H9 (cell line): ENCODE measurements around the gene ZBTB17. TPM values are rescaled to one million over a fixed set of nuclear protein-coding genes. Genes with fewer than 3 reads are reported as not detected.

Source experiments
- DNase-seq: peaks from one replicate; pipeline ENCODE4 v3.0.0-alpha.2; 2017
- H2AFZ ChIP-seq: one replicate; pipeline ENCODE4 v1.6.1; 2013; ENCODE audit warnings: mild to moderate bottlenecking, low read length, control low read depth, moderate library complexity
- H2AK5ac ChIP-seq: 2 replicates; pipeline ENCODE4 v1.6.1; 2013; ENCODE audit warnings: low read length, control low read depth, mixed read lengths; ENCODE audit not compliant: insufficient read length
- H2BK120ac ChIP-seq: one replicate; pipeline ENCODE4 v1.6.1; 2013; ENCODE audit warnings: low read depth, mild to moderate bottlenecking, low read length, control low read depth, inconsistent platforms; ENCODE audit not compliant: poor library complexity, severe bottlenecking
- H2BK12ac ChIP-seq: 2 replicates; pipeline ENCODE4 v1.6.1; 2013; ENCODE audit warnings: low read length, control low read depth, mixed read lengths, low read depth; ENCODE audit not compliant: insufficient read length
- H2BK15ac ChIP-seq: 2 replicates; pipeline ENCODE4 v1.6.1; 2013; ENCODE audit warnings: low read depth, low read length, control low read depth
- H2BK20ac ChIP-seq: one replicate; pipeline ENCODE4 v1.6.1; 2013; ENCODE audit warnings: low read depth, mild to moderate bottlenecking, low read length, control low read depth, inconsistent platforms; ENCODE audit not compliant: poor library complexity, severe bottlenecking
- H2BK5ac ChIP-seq: 2 replicates; pipeline ENCODE4 v1.6.1; 2013; ENCODE audit warnings: low read length, control low read depth, mixed read lengths; ENCODE audit not compliant: insufficient read length
- H3K14ac ChIP-seq: 2 replicates; pipeline ENCODE4 v1.6.1; 2013; ENCODE audit warnings: low read length, control low read depth; ENCODE audit not compliant: insufficient read depth
- H3K18ac ChIP-seq: 2 replicates; pipeline ENCODE4 v1.6.1; 2013; ENCODE audit warnings: low read depth, mild to moderate bottlenecking, mixed read lengths, low read length, control low read depth; ENCODE audit not compliant: insufficient read length
- H3K23ac ChIP-seq: 2 replicates; pipeline ENCODE4 v1.6.1; 2013; ENCODE audit warnings: low read length, control low read depth, mixed read lengths, low read depth; ENCODE audit not compliant: insufficient read length
- H3K23me2 ChIP-seq: 2 replicates; pipeline ENCODE4 v1.6.1; 2013; ENCODE audit warnings: low read depth, mild to moderate bottlenecking, mixed read lengths, low read length, control low read depth; ENCODE audit not compliant: insufficient read length, poor library complexity, severe bottlenecking
- H3K27ac ChIP-seq: 2 replicates; pipeline ENCODE4 v1.5.1; 2013; ENCODE audit warnings: low read length, control low read depth, mixed read lengths, low read depth; ENCODE audit not compliant: insufficient read length
- H3K27me3 ChIP-seq: 2 replicates; pipeline ENCODE4 v1.6.1; 2013; ENCODE audit warnings: low read length, control low read depth, inconsistent platforms; ENCODE audit not compliant: insufficient read depth
- H3K4ac ChIP-seq: 2 replicates; pipeline ENCODE4 v1.6.1; 2013; ENCODE audit warnings: low read depth, mild to moderate bottlenecking, control low read depth, inconsistent platforms, low read length, moderate library complexity
- H3K4me1 ChIP-seq: 2 replicates; pipeline ENCODE4 v1.6.1; 2013; ENCODE audit warnings: low read length, control low read depth, inconsistent platforms; ENCODE audit not compliant: insufficient read depth
- H3K4me2 ChIP-seq: 2 replicates; pipeline ENCODE4 v1.6.1; 2013; ENCODE audit warnings: low read length, control low read depth, mixed read lengths; ENCODE audit not compliant: insufficient read length, insufficient read depth
- H3K56ac ChIP-seq: 2 replicates; pipeline ENCODE4 v1.6.1; 2013; ENCODE audit warnings: low read depth, mild to moderate bottlenecking, mixed read lengths, low read length, control low read depth; ENCODE audit not compliant: insufficient read length
- H3K79me1 ChIP-seq: 2 replicates; pipeline ENCODE4 v1.6.1; 2013; ENCODE audit warnings: low read depth, mild to moderate bottlenecking, moderate library complexity, low read length, control low read depth, inconsistent platforms; ENCODE audit not compliant: insufficient read depth, poor library complexity, severe bottlenecking
- H3K79me2 ChIP-seq: 2 replicates; pipeline ENCODE4 v1.6.1; 2013; ENCODE audit warnings: low read length, control low read depth, inconsistent platforms; ENCODE audit not compliant: insufficient read depth
- H3K9ac ChIP-seq: 2 replicates; pipeline ENCODE4 v1.6.1; 2013; ENCODE audit warnings: low read length, control low read depth, mixed read lengths; ENCODE audit not compliant: insufficient read length; ENCODE audit errors: extremely low read depth
- H3K9me3 ChIP-seq: one replicate; pipeline ENCODE4 v1.6.1; 2013; ENCODE audit warnings: low read depth, low read length, inconsistent platforms; ENCODE audit not compliant: control insufficient read depth
- H3T11ph ChIP-seq: one replicate; pipeline ENCODE4 v1.6.1; 2013; ENCODE audit warnings: mild to moderate bottlenecking, low read length, control low read depth, inconsistent platforms
- H4K20me1 ChIP-seq: one replicate; pipeline ENCODE4 v1.6.1; 2013; ENCODE audit not compliant: control insufficient read depth, insufficient read length, insufficient read depth
- H4K5ac ChIP-seq: 2 replicates; pipeline ENCODE4 v1.6.1; 2013; ENCODE audit warnings: low read depth, mild to moderate bottlenecking, mixed read lengths, low read length, control low read depth; ENCODE audit not compliant: insufficient read length
- H4K8ac ChIP-seq: replicated peaks from 2 replicates; pipeline ENCODE4 v1.6.1; 2013; ENCODE audit warnings: low read length, control low read depth, mixed read lengths, low read depth; ENCODE audit not compliant: insufficient read length
- H4K91ac ChIP-seq: 2 replicates; pipeline ENCODE4 v1.6.1; 2013; ENCODE audit warnings: low read depth, mild to moderate bottlenecking, moderate library complexity, mixed read lengths, low read length, control low read depth; ENCODE audit not compliant: insufficient read length
- H3K27ac Mint-ChIP-seq, 3 experiments: 2 replicates in 2 of 3; 3 replicates in 1 of 3; pipeline ENCODE4 v1.8.0; 2020 to 2021; ENCODE audit warnings: mixed read lengths in 3 of 3, mild to moderate bottlenecking in 1 of 3, moderate library complexity in 1 of 3
- H3K27me3 Mint-ChIP-seq: 2 replicates; pipeline ENCODE4 v1.8.0; 2021; ENCODE audit warnings: low read depth, mild to moderate bottlenecking, moderate library complexity, mixed read lengths
- H3K36me3 Mint-ChIP-seq, 3 experiments: 2 replicates in 2 of 3; 3 replicates in 1 of 3; pipeline ENCODE4 v1.8.0; 2020 to 2021; ENCODE audit warnings: low read depth in 3 of 3, mixed read lengths in 3 of 3; ENCODE audit not compliant: insufficient read depth in 1 of 3
- H3K4me1 Mint-ChIP-seq, 2 experiments: 2 replicates each; pipeline ENCODE4 v1.8.0; 2020; ENCODE audit warnings: mixed read lengths in 2 of 2
- H3K4me3 Mint-ChIP-seq, 2 experiments: 2 replicates in 1 of 2; 3 replicates in 1 of 2; pipeline ENCODE4 v1.8.0; 2020 to 2021; ENCODE audit warnings: mild to moderate bottlenecking in 2 of 2, mixed read lengths in 2 of 2, moderate library complexity in 1 of 2
- H3K9me3 Mint-ChIP-seq, 2 experiments: 2 replicates in 1 of 2; 3 replicates in 1 of 2; pipeline ENCODE4 v1.8.0; 2020; ENCODE audit warnings: mild to moderate bottlenecking in 2 of 2, mixed read lengths in 2 of 2, moderate library complexity in 1 of 2
- WGBS: extraction: QIAGEN DNeasy Blood & Tissue Kit; methylation state at CpG from one replicate; pipeline ENCODE4 v1.1.7; 2013; ENCODE audit warnings: missing lambda C conversion rate, low lambda C conversion rate, mixed read lengths; ENCODE audit not compliant: insufficient read length; ENCODE audit errors: extremely low coverage; 5-methylcytosine and 5-hydroxymethylcytosine counted together
- total RNA-seq: library from RNA; stranded (reverse); gene quantifications from 2 replicates; pipeline ENCODE4 v1.2.1, GENCODE V29; 2021
- TF ChIP-seq, protein P1 (sequence below): fragments of 200-600 bp; sonication (generic); conservative IDR thresholded peaks from 3 replicates; pipeline ENCODE4 v1.8.0; 2021; ENCODE audit warnings: antibody characterized with exemption, mild to moderate bottlenecking

Gene ZBTB17
- total RNA-seq, 1 experiment from 2014 or later, result 16.5 TPM

DNA sequence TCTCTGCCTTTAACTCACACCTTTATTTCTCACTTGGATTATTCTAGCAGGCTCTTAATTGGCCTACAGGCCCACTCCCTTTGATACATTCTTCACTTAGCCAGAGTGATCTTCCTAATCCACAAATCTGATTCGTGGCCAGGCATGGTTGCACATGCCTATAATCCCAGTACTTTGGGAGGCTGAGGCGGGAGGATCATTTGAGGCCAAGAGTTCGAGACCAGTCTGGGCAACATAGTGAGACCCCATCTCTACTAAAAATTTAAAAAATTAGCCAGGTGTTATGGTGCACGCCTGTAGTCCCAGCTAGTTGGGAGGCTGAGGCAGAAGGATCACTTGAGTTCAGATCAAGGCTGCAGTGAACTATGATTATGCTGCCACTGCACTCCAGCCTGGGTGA, 2.1 kb downstream of the ZBTB17 start:
- H3K36me3 Mint-ChIP-seq, result peaks cover 21 to 35% (median 25%) of the 10 kb centered on the region in 3 experiments
- no peak overlapping the region for H2BK15ac ChIP-seq
- peaks cover 4 to 9% of the 10 kb centered on the region in 2 experiments; a peak in 3 of 5 replicates for H3K9me3 Mint-ChIP-seq
- no peak overlapping the region for H3K9ac ChIP-seq
- no peak overlapping the region for H3K4me2 ChIP-seq
- no peaks in the 10 kb centered on the region for H4K20me1 ChIP-seq
- no peak overlapping the region for H3K56ac ChIP-seq
- no peak overlapping the region for H4K91ac ChIP-seq
- H3K27me3 Mint-ChIP-seq, result 0 out of 2 replicates have a peak, but pooled peaks cover under 1% of the 10 kb centered on the region
- H4K8ac ChIP-seq, result no peak overlapping the region
- H2BK5ac ChIP-seq, result no peak overlapping the region
- no peaks in the 10 kb centered on the region for H3K9me3 ChIP-seq
- no peaks in the 10 kb centered on the region for H3K4me1 ChIP-seq
- TF ChIP-seq, protein P1, sequence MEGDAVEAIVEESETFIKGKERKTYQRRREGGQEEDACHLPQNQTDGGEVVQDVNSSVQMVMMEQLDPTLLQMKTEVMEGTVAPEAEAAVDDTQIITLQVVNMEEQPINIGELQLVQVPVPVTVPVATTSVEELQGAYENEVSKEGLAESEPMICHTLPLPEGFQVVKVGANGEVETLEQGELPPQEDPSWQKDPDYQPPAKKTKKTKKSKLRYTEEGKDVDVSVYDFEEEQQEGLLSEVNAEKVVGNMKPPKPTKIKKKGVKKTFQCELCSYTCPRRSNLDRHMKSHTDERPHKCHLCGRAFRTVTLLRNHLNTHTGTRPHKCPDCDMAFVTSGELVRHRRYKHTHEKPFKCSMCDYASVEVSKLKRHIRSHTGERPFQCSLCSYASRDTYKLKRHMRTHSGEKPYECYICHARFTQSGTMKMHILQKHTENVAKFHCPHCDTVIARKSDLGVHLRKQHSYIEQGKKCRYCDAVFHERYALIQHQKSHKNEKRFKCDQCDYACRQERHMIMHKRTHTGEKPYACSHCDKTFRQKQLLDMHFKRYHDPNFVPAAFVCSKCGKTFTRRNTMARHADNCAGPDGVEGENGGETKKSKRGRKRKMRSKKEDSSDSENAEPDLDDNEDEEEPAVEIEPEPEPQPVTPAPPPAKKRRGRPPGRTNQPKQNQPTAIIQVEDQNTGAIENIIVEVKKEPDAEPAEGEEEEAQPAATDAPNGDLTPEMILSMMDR, result no peak
- H2BK12ac ChIP-seq, result no peak overlapping the region
- peaks cover 11 to 14% of the 10 kb centered on the region in 2 experiments for H3K4me1 Mint-ChIP-seq
- no peak overlapping the region for H3K27ac ChIP-seq
- no peak overlapping the region for H3K18ac ChIP-seq
- no peak overlapping the region for H3K4ac ChIP-seq
- H3K79me1 ChIP-seq, result no peaks in the 10 kb centered on the region
- no peaks in the 10 kb centered on the region for H3K27me3 ChIP-seq
- H3T11ph ChIP-seq, result no peak overlapping the region
- H2BK20ac ChIP-seq, result no peak overlapping the region
- no peak overlapping the region for H2AK5ac ChIP-seq
- WGBS, result no CpG with 5 or more reads among the region's 4 CpGs
- no peak overlapping the region for H4K5ac ChIP-seq
- no peak overlapping the region for H3K14ac ChIP-seq
- no peak overlapping the region for H2BK120ac ChIP-seq
- H3K23ac ChIP-seq, result no peak overlapping the region
- no peak for DNase-seq
- no peak overlapping the region for H2AFZ ChIP-seq
- no peaks in the 10 kb centered on the region for H3K79me2 ChIP-seq
- no peak overlapping the region for H3K4me3 Mint-ChIP-seq
- H3K23me2 ChIP-seq, result no peaks in the 10 kb centered on the region
- no peak overlapping the region for H3K27ac Mint-ChIP-seq
